Measurements from ENCODE around the gene TRIM72. TPM values are rescaled to one million over a fixed set of nuclear protein-coding genes. Genes with fewer than 3 reads are reported as not detected.
A peak's percentile ranks its signal among the peaks of the same experiment; 100 is the strongest.

The TRIM72 gene
- total RNA-seq, 2 donors from 2014 or later = not detected

GRCh38 chr16:31225193-31225592 is 11.3 kb downstream of the TRIM72 start:
- no peak for TF ChIP-seq POLR2A (IDR thresholded peaks at IDR 0.05)
- TF ChIP-seq CTCF (IDR thresholded peaks at IDR 0.05) = no peak
- H3K4me1 ChIP-seq = no peaks in the 10 kb centered on the region
- no peak overlapping the region for H3K4me3 ChIP-seq
- no peak for DNase-seq
- H3K27me3 ChIP-seq = no peaks in the 10 kb centered on the region
- no peak overlapping the region for H3K27ac ChIP-seq
- H3K9me3 ChIP-seq = no peaks in the 10 kb centered on the region
- no peaks in the 10 kb centered on the region for H3K36me3 ChIP-seq (replicated peaks in 1 of 2; ENCODE audit: insufficient read depth in 1 of 2, low read depth in 2 of 2)
- no peak for ATAC-seq
- 91 to 97% methylated on average over 3 of the region's 3 CpGs for WGBS, 2 donors
- intact Hi-C loops (cut with DNase I) = no loop called here

GRCh38 chr16:31228206-31228605 is 14.3 kb downstream of the TRIM72 start:
- Histone ChIP-seq H3K4me1 (no peaks in the 10 kb centered on the region), H3K4me3 (no peak overlapping the region), H3K27ac (no peak overlapping the region), H3K27me3 (no peaks in the 10 kb centered on the region), H3K36me3 (replicated peaks in 1 of 2; ENCODE audit: insufficient read depth in 1 of 2, low read depth in 2 of 2) (no peaks in the 10 kb centered on the region), H3K9me3 (no peaks in the 10 kb centered on the region)
- intact Hi-C loops (cut with DNase I) = no loop called here
- ATAC-seq = no peak
- TF ChIP-seq POLR2A (IDR thresholded peaks at IDR 0.05) = no peak
- no peak for TF ChIP-seq CTCF (IDR thresholded peaks at IDR 0.05)
- WGBS, 2 donors = 84 to 85% methylated on average over 4 of the region's 4 CpGs
- DNase-seq = no peak

- Histone ChIP-seq H3K36me3 (replicated peaks in 1 of 2; ENCODE audit: insufficient read depth in 1 of 2, low read depth in 2 of 2) (no peaks in the 10 kb centered on the region), H3K27ac (no peak overlapping the region), H3K4me1 (no peaks in the 10 kb centered on the region), H3K4me3 (no peak overlapping the region), H3K9me3 (no peaks in the 10 kb centered on the region), H3K27me3 (no peaks in the 10 kb centered on the region)
- ATAC-seq (no peak), DNase-seq (no peak)
- intact Hi-C loops (cut with DNase I) = no loop called here
- TF ChIP-seq POLR2A (IDR thresholded peaks at IDR 0.05) = no peak
- TF ChIP-seq CTCF (IDR thresholded peaks at IDR 0.05) = no peak
- 27 to 31% methylated on average over 7 to 10 of the region's 10 CpGs for WGBS, 2 donors
These were observed 15.6 kb downstream of the TRIM72 start for GRCh38 chr16:31229501-31229900.

DNA sequence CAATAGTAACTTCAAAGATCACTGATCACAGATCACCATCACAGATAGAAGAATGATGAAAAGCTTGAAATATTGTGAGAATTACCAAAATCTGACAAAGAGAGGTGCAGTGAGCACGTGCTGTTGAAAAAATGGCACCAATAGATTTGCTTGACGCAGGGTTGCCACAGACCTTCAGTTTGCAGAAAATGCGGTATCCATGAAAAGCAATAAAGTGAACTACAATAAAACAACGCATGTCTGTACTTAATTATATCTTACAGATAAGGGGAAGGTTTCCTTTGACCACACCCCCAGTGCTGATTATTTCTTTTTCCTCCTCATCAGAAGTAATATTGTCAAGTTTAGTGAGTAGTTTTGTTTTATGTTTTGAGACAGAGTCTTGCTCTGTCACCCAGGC is 24.1 kb downstream of the TRIM72 start:
- intact Hi-C loops (cut with DNase I) = no loop called here
- Histone ChIP-seq H3K27me3 (no peaks in the 10 kb centered on the region), H3K27ac (no peak overlapping the region), H3K4me1 (no peaks in the 10 kb centered on the region), H3K4me3 (no peak overlapping the region), H3K36me3 (replicated peaks in 1 of 2; ENCODE audit: insufficient read depth in 1 of 2, low read depth in 2 of 2) (no peaks in the 10 kb centered on the region), H3K9me3 (no peaks in the 10 kb centered on the region)
- DNase-seq (no peak), ATAC-seq (no peak)
- WGBS, 2 donors = 72 to 87% methylated on average over 4 of the region's 4 CpGs
- no peak for TF ChIP-seq CTCF (IDR thresholded peaks at IDR 0.05)
- TF ChIP-seq POLR2A (IDR thresholded peaks at IDR 0.05) = no peak

DNA sequence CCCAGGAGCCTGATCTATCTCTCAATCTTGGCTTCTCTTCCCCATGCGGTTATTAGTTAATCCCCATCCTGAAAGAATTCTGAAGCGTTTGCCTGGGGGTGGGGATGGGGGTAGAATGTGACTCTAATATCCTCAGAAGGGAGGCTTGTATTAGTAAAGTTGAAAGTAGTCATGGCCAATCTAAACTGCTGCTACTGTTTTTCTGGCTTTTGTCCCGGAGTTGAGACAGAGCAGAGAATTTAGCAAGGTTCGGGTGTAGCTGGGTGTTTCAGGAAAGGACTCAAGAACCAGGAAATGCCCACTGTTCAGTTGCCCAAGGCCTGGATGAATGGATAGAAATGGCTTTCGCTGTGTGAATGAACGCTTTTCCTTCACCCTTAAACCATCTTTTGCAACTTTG is 28.3 kb downstream of the TRIM72 start:
- ATAC-seq (no peak), DNase-seq (peak in 1 of 4 donors; percentile 13)
- no peaks in the 10 kb centered on the region for H3K4me1 ChIP-seq
- no peak overlapping the region for H3K27ac ChIP-seq
- no peak overlapping the region for H3K4me3 ChIP-seq
- intact Hi-C loops (cut with DNase I) = no loop called here
- TF ChIP-seq CTCF (IDR thresholded peaks at IDR 0.05) = no peak
- TF ChIP-seq POLR2A (IDR thresholded peaks at IDR 0.05) = no peak
- no peaks in the 10 kb centered on the region for H3K9me3 ChIP-seq
- H3K27me3 ChIP-seq = no peaks in the 10 kb centered on the region
- H3K36me3 ChIP-seq (replicated peaks in 1 of 2; ENCODE audit: insufficient read depth in 1 of 2, low read depth in 2 of 2) = no peaks in the 10 kb centered on the region
- 39 to 59% methylated on average over 6 of the region's 6 CpGs for whole genome bisulfite sequencing, 2 donors
